GM15510 (cell line): ENCODE data around the gene SHC4.

Source experiments
- POLR2A ChIP-seq: IDR thresholded peaks from 3 replicates; pipeline ENCODE4 v1.6.1; 2011; ENCODE audit warnings: borderline replicate concordance; ENCODE audit not compliant: insufficient read length; ENCODE audit errors: extremely low read depth

Gene SHC4

GRCh38 chr15:48945386-48945785 lies 18.3 kb downstream of the SHC4 start:
- no peak for TF ChIP-seq POLR2A

GRCh38 chr15:48941904-48942303 lies 21.8 kb downstream of the SHC4 start:
- no peak for TF ChIP-seq POLR2A

- no peak for TF ChIP-seq POLR2A
Observed at GRCh38 chr15:48940508-48940907, 23.2 kb downstream of the SHC4 start.

- TF ChIP-seq POLR2A, result no peak
Observed at GRCh38 chr15:48939648-48940047, 24.1 kb downstream of the SHC4 start.

- no peak for TF ChIP-seq POLR2A
Observed at GRCh38 chr15:48937886-48938285, 25.8 kb downstream of the SHC4 start.

GRCh38 chr15:48936666-48937065 lies 27.1 kb downstream of the SHC4 start:
- no peak for TF ChIP-seq POLR2A

- TF ChIP-seq POLR2A, result no peak
Observed at GRCh38 chr15:48935236-48935635, 28.5 kb downstream of the SHC4 start.

- no peak for TF ChIP-seq POLR2A
Observed at GRCh38 chr15:48930735-48931134, 33.0 kb downstream of the SHC4 start.

- TF ChIP-seq POLR2A, result no peak
Observed at GRCh38 chr15:48929661-48930060, 34.1 kb downstream of the SHC4 start.

- no peak for TF ChIP-seq POLR2A
Observed at GRCh38 chr15:48928877-48929538, 34.7 kb downstream of the SHC4 start.

GRCh38 chr15:48925714-48926223 lies 38.0 kb downstream of the SHC4 start:
- TF ChIP-seq POLR2A, result no peak

- no peak for TF ChIP-seq POLR2A
Observed at GRCh38 chr15:48924528-48925393, 39.0 kb downstream of the SHC4 start.

GRCh38 chr15:48922046-48922445 lies 41.7 kb downstream of the SHC4 start:
- no peak for TF ChIP-seq POLR2A

GRCh38 chr15:48916721-48917120 lies 47.0 kb downstream of the SHC4 start:
- TF ChIP-seq POLR2A, result no peak

GRCh38 chr15:48915861-48916260 lies 47.9 kb downstream of the SHC4 start:
- TF ChIP-seq POLR2A, result no peak

GRCh38 chr15:48914717-48915116 lies 49.0 kb downstream of the SHC4 start:
- no peak for TF ChIP-seq POLR2A

- no peak for TF ChIP-seq POLR2A
Observed at GRCh38 chr15:48913141-48913540, 50.6 kb downstream of the SHC4 start.

GRCh38 chr15:48905847-48906246 lies 57.9 kb downstream of the SHC4 start:
- TF ChIP-seq POLR2A, result no peak
